Central memory CD4-positive, alpha-beta T cell (primary cell): Measurements from ENCODE around the gene EXOC5.

ENCODE experiments used
- DNase-seq: peaks from one replicate; pipeline ENCODE4 v3.0.0; 2022
- total RNA-seq, 3 experiments: gene quantifications; one replicate each; lab custom pipeline; 2026; lab: John Stamatoyannopoulos, UW

Gene EXOC5, protein sequence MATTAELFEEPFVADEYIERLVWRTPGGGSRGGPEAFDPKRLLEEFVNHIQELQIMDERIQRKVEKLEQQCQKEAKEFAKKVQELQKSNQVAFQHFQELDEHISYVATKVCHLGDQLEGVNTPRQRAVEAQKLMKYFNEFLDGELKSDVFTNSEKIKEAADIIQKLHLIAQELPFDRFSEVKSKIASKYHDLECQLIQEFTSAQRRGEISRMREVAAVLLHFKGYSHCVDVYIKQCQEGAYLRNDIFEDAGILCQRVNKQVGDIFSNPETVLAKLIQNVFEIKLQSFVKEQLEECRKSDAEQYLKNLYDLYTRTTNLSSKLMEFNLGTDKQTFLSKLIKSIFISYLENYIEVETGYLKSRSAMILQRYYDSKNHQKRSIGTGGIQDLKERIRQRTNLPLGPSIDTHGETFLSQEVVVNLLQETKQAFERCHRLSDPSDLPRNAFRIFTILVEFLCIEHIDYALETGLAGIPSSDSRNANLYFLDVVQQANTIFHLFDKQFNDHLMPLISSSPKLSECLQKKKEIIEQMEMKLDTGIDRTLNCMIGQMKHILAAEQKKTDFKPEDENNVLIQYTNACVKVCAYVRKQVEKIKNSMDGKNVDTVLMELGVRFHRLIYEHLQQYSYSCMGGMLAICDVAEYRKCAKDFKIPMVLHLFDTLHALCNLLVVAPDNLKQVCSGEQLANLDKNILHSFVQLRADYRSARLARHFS
- 59.0 to 174 (median 139) reads per million in 3 experiments for total RNA-seq

- DNase-seq: peak; percentile 95
Observed at GRCh38 chr14:57268161-57269069, at the start of gene EXOC5, which contains the start of gene AP5M1. TSS of gene EXOC5 (minus strand) at chr14:57268905. CDS start at chr14:57268648, 257 bp downstream. TSS of gene AP5M1 (plus strand) at chr14:57268971. CDS start at chr14:57269315, 344 bp downstream.

DNA sequence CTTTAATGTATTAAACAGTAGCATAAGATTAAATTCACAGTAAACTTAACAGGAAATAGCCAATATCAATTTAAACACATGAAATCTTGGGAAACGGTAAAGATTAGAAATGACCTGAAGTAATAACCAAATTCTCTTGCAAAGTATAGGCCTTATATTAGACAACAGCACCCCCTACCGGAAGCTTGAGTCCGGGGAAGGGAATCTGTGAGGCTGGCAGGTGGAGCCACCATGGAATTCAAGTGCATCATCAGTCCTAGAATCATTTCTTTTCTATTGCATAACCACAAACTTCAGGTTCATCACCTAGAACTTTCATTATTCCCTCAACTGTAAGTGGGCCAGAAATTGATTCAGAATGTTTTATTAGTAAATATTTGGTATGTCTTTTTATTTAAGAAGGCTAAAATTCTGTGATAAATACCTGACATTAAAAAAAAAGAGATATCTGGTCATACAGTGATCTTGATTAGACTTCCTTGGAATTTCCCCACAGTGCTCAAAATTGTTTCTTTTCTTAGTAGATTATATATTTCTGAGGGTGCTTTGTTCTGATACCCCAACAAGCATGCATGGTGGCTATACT lies 48.6 kb upstream of the EXOC5 start:
- DNase-seq: peak; percentile 63

DNA sequence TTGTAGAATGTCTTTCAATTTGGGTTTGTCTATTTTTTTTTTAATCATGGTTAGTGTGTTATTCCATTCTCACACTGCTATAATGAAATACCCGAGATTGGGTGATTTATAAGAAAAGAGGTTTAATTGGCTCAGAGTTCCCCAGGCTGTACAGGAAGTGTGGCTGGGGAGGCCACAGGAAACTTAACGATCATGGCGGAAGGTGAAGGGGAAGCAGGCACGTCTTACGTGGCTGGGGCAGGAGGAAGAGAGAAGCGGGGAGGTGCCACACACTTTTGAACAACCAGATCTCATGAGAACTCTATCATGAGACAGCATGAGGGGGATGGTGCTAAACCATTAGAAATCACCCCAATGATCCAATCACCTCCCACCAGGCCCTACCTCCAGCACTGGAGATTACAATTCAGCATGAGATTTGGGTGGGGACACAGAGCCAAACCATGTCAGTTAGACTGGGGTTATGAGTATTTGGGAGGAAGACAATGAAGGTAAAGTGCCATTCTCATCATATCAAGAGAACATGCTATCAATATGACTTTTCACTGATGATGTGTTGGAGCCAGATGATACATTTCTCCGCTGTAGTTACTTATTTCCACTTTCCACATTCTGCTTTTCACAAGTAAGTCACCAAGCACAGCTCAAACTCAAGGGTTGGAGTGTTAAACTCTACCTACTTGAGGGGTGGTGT lies 45.8 kb upstream of the EXOC5 start:
- DNase-seq: no peak

- DNase-seq: no peak
Observed at GRCh38 chr14:57302883-57303282, 34.2 kb upstream of the EXOC5 start.

DNA sequence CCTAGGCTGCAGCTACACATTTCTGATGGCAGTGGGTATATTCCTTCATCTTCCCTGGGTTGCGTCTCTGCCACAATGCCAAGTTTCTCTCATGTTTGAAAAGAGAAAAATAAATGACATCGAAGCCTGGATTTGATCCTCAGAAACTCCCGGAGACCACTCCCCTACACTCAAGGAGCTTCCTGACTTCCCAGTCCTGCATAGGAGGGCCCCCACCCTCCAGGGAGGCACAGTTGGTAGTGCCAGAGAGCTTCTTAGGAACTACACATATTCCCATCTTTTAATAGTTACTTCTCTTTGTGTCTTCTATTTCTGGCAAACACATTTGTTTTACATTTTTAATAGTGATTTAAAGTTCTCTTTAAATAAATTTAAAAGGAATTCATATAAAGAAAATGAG lies 30.8 kb upstream of the EXOC5 start:
- no peak for DNase-seq

DNA sequence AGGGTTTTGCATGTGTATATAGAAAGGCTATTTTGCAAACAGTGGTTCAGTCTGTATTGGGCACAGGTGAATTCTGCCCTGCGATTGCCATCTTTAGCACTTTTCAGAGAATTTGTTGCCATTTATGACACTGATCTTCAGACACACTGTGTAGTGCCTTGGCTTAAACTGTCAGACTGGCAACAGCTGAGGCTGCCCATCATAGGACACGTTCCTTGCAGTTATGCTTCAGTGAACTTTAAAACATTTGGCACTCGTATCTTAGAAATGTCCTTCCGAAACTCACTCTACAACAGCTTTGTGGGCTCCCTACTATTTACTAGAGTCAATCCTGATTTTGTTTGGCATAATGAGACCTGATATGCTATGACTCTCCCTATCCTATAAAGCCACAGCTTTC lies 29.1 kb upstream of the EXOC5 start:
- no peak for DNase-seq

DNA sequence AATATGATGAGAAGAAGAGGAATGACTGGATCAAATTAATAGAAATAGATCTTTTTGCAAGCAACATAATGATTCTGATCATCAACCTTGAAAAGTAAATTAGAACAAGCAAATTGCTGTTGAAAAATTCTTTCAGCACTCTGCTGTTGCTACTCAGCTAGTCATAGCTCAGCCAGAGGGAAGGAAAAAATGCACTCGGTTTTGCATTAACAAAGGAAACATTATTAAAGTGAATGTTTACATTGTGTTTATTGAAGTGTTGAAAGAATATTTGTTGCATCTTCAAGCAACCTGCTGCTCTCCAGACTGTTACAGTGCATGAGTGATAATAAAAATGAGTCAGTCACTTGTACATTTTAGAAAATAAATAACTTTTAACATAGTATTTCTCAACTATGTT lies 26.5 kb upstream of the EXOC5 start:
- no peak for DNase-seq

DNA sequence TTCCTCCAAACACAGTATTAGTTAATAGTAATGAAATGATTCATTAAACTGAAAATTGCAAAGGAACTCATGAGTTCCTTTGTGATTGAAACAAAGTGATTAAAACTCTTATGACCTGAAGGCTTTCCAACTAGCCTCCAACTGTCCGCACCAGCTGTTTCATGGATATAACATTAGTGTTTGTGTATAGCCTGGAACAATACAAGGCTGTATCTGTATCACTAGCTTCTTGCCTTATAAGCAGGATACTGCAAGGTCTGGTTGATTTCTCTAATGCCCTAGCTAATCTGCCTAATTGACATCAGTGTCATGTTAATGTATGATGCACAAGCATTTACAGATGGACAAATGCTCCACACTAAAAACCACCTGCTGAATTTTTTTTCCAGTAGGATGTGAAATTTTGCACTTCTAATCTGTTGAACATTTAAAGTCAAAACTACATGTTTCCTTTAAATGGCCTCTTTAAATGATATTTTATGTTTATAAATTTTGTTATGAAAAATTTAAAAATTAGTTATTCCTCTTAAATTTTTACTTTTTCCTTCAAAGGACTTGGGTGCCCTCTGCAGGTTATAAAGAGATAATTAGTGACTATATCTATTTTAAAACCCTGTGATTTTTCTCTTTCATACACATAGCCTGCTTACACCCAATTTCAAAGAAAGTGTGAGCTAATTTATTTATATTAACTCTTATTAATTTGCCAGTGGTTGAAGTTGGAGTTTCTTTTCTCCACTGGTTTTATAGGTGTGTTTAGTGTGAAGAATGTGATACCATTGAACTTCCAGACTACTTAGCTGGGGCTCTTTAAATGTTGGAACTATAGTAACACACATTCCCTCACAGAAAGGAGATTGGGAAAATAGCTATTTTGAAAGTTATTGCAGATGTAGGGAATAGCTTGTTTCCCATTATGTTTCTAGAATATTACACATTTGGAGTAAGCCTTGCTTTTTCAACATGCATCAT lies 25.4 kb upstream of the EXOC5 start:
- no peak for DNase-seq

GRCh38 chr14:57291692-57292647 lies 23.3 kb upstream of the EXOC5 start:
- DNase-seq: no peak

DNA sequence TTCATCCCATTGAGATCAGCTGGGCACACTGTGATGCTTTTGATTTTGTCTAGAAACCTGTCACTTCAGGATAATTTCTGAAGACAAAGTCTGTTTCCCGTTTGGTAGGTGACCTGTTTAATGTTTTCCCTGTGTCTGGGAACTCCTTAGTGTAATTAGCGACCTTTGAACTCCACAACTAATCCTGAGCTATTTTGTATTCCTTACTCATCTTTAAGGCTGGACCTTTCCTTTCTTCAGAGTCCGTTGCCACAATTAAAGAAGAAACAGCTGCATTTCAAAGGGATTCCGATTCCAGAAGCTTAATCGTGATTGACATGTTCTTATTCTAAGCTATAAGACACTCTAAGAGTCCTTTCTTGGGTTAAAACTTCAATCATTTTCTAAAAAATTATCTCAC lies 22.0 kb upstream of the EXOC5 start:
- no peak for DNase-seq

DNA sequence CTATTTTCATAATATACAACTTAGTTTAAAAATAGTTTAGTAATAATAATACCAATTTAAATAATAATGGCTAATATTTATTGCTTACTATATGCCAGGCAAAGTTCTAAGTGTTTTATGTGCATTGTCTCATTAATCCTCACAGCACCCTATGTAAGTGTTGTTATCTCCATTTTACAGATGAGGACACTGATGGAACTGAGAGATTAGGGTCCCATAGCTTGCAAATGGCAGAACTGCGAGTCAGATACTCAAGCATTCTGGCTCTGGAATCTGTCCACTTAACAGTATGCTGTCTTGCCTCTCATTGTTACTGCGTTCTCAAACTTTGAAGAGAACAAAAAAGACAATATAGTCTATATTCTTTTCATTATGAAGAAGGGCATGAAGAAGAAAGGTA lies 19.0 kb upstream of the EXOC5 start:
- no peak for DNase-seq

- DNase-seq: no peak
Observed at GRCh38 chr14:57277062-57277461, 8.4 kb upstream of the EXOC5 start.

DNA sequence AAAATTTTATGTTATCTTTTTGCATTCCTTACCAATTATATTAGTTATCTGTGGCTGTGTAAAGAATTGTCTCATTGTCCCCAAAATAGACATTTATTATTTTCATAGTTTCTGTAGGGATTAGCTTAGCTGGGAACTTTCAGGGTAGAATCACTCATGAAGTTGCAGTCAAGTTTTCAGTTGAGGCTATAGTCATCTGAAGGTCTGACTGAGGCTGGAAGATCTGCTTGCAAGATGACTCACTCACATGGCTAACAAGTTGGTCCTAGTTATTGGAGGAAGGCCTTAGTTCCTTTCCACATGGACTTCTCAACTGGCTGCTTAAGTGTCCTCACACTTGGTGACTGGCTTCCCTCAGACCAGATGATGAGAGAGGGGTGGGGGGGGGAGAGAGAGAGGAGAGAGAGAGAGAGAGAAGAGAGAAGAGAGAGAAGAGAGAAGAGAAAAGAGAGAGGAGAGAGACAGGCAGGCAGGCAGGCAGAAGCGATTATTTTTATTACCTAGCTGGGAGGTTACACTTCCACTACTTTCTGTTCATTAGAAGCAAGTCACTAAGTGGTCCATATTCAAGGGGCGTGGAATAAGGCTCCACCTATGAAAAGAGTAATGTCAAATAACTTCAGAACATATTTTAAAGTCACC lies 6.4 kb upstream of the EXOC5 start:
- no peak for DNase-seq

DNA sequence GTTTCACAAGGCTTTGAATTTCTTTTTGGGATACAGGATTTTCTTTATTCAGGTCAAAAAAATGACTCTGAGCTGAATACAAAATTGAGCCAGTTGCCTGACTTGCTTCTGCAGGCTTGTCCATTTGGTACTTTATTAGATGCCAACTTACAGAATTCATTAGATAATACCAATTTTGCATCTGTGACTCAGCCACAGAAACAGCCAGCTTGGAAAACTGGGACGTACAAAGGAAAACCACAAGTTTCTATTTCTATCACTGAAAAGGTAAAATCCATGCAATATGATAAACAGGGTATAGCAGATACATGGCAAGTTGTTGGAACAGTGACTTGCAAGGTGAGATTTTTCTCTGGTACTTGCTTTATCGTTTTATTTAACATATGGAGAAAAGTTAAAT lies 5.8 kb upstream of the EXOC5 start:
- no peak for DNase-seq

GRCh38 chr14:57273236-57273635 lies 4.5 kb upstream of the EXOC5 start:
- DNase-seq: no peak

GRCh38 chr14:57266065-57266464 lies 2.6 kb downstream of the EXOC5 start:
- no peak for DNase-seq

- no peak for DNase-seq
Observed at GRCh38 chr14:57262117-57262516, 6.6 kb downstream of the EXOC5 start.

DNA sequence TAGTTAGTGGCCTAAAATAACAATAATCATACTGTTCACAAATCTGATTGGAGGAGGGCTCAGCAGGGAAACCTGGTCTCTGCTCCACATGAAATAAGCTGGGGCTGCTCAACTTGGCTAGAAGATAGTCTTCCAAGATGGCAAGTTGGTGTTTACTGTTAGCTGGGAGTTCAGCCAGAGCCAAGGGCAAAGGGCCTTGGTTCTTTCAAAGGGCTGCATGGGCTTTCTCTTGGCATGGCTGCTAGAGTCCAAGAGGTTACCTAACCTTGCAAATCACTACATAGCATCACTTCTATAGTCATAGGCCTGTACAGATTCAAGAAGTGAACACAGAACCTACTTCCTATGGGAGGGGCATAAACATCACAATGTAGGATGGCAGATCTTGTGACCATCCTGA lies 7.1 kb downstream of the EXOC5 start:
- no peak for DNase-seq

GRCh38 chr14:57259672-57260071 lies 9.0 kb downstream of the EXOC5 start:
- DNase-seq: no peak
